HFF-Myc (cell line): ENCODE data around the gene KRT33B.

ENCODE experiments used
- DNase-seq: peaks from one replicate; pipeline ENCODE4 v3.0.0-alpha.2; 2011; ENCODE audit warnings: low read depth; ENCODE audit errors: extremely low read depth
- H3K4me3 ChIP-seq: replicated peaks from 2 replicates; pipeline ENCODE4 v1.5.1; 2011; ENCODE audit warnings: low read depth, mild to moderate bottlenecking, control low read depth, low read length
- TF ChIP-seq, protein P1 (sequence below): IDR thresholded peaks from 2 replicates; pipeline ENCODE4 v1.5.1; 2012; ENCODE audit warnings: mild to moderate bottlenecking, low read depth, low read length, control low read depth; ENCODE audit errors: missing control alignments

The KRT33B gene

GRCh38 chr17:41415411-41415810 lies 45.8 kb upstream of the KRT33B start:
- DNase-seq, result no peak
- TF ChIP-seq, protein P1, sequence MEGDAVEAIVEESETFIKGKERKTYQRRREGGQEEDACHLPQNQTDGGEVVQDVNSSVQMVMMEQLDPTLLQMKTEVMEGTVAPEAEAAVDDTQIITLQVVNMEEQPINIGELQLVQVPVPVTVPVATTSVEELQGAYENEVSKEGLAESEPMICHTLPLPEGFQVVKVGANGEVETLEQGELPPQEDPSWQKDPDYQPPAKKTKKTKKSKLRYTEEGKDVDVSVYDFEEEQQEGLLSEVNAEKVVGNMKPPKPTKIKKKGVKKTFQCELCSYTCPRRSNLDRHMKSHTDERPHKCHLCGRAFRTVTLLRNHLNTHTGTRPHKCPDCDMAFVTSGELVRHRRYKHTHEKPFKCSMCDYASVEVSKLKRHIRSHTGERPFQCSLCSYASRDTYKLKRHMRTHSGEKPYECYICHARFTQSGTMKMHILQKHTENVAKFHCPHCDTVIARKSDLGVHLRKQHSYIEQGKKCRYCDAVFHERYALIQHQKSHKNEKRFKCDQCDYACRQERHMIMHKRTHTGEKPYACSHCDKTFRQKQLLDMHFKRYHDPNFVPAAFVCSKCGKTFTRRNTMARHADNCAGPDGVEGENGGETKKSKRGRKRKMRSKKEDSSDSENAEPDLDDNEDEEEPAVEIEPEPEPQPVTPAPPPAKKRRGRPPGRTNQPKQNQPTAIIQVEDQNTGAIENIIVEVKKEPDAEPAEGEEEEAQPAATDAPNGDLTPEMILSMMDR, result no peak
- H3K4me3 ChIP-seq, result no peak overlapping the region

DNA sequence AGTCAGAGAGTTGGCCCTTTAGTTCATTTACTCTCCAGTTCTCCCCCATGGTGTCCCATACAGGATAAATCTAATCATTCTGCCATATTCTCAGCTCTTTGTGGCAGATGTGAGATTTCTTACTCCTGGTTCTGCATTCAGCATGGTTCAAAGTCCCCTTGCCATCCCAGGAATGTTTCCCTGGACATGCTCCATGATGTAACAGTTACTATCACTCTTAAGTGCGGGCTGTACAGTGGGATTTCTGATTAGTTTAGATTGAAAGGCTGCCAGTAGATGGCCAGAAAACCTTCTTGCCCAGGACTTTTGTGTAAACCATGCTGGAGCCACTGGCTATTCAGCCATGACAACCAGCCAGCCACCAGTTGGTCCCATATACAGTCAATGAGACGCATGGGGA lies 44.4 kb upstream of the KRT33B start:
- TF ChIP-seq, protein P1, result no peak
- no peak overlapping the region for H3K4me3 ChIP-seq
- DNase-seq, result no peak

GRCh38 chr17:41413353-41413957 lies 43.8 kb upstream of the KRT33B start:
- TF ChIP-seq, protein P1, result no peak

DNA sequence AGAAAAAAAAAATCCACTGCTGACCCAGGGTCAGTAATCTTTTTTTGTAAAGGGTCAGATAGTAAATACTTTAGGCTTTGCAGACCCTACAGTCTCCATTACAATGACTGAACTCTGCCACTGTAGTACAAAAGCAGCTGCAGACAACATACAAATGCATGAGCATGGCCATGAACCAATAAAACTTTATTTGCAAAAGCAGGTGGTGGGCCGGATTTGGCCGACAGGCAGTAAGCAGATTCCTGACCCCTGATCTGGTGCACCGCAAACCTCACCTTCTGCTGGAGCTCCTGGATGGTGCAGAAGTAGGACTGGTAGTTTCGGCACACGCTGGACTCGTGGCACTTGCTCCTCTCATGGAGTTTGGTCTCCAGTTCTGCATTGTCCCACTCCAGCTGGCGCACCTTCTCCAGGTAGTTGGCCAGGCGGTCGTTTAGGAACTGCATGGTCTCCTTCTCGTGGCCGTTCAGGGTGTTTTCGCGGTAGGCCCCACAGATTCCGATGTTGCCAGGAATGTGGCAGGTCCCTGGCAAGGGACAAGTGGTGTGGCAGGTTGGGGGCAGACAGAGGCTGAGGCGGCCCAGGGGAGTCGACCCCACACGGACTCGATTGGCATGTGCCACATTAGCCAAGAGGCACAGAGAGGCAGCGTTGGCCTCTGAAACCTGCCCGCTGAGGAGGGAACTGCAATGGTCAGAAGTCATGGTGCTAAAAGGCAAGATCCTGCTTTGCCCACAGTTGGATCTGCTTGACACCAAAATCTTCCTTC lies 41.6 kb upstream of the KRT33B start:
- TF ChIP-seq, protein P1, result no peak
- H3K4me3 ChIP-seq, result no peak overlapping the region
- DNase-seq, result no peak

More at GRCh38 chr17:41413353-41413957, 43.8 kb upstream of the KRT33B start:
- no peak for DNase-seq
- no peak overlapping the region for H3K4me3 ChIP-seq

- TF ChIP-seq, protein P1, result no peak
- H3K4me3 ChIP-seq, result no peak overlapping the region
- DNase-seq, result no peak
Observed at GRCh38 chr17:41407226-41407625, 37.6 kb upstream of the KRT33B start.

DNA sequence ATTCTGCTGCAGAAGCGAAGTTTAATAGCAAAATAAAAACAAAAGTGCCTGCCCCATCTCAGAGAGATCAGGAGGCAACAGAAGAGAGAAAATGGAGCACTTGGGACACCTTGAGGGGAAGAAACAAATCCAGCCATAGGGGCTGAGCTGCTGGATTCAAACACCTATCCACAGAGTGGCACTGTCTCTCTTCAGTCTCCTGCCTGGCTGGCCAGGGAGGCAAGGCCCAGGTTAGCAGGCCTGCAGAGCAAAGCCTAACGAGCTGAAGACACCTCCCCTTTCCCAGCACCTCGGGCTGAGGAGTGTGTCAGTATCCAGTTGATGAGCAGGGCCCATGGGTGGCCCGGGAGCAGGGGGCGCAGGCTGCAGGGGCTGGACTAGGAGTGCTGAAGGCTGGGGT lies 36.6 kb upstream of the KRT33B start:
- DNase-seq, result no peak
- no peak overlapping the region for H3K4me3 ChIP-seq

More for the DNA sequence above, 36.6 kb upstream of the KRT33B start:
- TF ChIP-seq, protein P1, result no peak
